Measurements from ENCODE around the gene KCNMA1. TPM values are rescaled to one million over a fixed set of nuclear protein-coding genes. Genes with fewer than 3 reads are reported as not detected.
"Not testable (repeated sequence)": the region's sequence is repeated elsewhere in the genome, so short reads cannot be mapped to it uniquely, and the experiment has no call there.

KCNMA1 gene
- polyA plus RNA-seq, 3 donors: 3.1 to 4.1 (median 3.9) TPM

DNA sequence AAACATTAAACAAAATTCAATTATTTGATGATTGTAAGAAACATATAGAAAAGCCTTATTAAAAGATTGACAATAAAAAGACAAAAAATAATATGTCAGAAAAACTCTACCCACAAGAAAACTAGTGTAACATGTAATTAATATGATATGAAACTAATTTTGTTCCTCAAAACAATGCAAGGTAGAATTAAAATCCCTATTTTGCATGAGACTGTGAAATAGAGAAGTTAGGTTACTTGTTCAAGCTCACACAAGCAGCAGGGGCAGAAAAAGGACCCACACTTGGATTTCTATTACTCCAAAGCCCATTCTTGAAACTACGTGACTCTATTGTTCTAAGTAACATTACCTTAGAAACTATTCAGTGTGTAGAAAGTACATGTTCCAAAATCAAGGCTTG is 96.4 kb downstream of the KCNMA1 start:
- no peak for DNase-seq (ENCODE audit: low read depth in 3 of 3, low spot score in 2 of 3)

DNA sequence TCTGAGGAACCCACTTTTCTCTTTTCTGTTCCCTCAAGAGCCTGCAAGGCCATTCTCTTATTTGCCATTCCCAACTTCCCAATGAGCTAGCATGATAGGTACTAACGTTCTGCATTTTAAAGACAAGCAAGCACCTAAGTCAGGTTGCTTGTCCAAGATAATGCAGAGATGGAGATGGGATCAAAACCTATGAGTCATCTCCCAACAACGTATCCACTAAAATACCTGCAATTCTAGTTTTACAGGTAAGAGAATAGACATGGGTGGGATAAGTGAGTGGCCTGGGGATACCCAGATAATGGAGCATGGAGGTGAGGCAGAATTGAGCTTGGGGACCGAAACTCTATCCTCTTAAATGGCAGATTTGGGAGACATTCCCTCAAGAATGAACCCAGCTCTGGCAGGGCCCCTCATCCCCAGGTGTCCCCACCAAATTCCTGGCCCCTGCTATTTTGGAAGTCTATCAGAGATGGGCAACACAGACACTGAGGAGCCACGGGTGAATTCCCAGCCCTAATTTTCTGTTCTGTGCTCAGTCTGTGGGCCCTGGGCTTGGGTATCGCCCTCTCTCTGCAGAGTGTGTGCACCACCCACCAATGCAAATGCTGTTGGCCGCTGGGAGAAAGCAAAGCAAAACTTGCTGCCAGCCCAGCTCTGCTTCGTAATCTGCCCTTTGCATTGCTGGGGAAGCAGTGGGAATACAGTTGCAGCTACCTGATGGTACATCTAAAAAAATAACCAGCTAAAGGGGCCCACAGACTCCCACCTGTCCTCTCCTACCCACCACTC is 98.3 kb downstream of the KCNMA1 start:
- DNase-seq (ENCODE audit: low read depth in 3 of 3, low spot score in 2 of 3): no peak

DNA sequence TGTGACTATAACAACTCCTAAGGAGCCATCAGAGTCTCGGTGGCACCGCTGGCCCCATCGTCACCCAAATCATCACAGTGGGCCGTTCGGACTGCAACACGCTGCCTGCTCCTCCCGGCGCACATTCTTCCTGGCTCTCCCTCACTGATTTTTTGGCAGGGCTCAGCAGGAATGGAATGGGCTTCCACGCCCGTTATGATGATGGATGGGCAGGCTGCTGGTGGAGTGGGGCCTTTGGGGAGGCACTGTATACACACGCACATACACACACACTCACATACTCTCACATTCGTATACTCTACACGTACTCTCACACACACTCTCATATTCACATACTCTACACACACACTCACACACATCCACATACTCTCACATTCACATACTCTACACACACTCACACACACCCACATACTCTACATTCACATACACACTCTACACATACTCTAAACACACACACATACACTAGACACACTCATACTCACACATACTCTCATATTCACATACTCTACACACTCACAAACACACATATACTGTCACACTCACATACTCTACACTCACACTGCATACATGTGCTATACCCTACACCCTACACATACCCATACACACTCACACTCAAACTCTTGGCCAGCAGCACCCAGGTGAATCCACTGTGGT is 99.8 kb downstream of the KCNMA1 start:
- peak in 1 of 3 donors; percentile 23 for DNase-seq (ENCODE audit: low read depth in 3 of 3, low spot score in 2 of 3)

DNA sequence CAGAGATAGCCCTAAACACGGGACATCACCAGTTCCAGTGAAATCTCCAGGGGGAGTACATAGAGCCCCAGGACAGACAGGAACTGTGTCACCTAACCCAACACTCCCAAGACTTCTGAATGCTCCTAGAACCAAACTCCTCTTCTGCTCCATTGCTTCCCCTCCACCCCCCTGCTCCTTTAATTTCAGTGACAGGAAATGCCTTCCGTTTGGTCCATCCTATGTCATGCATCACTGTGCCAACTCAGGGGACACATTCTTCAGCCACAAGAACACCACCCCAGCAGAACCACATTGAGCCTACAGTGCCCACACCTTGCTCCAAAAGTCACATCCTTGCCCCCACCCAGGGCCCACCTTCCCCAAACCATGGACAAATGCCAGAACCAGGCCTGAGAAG is 100.5 kb downstream of the KCNMA1 start:
- no peak for DNase-seq (ENCODE audit: low read depth in 3 of 3, low spot score in 2 of 3)

DNA sequence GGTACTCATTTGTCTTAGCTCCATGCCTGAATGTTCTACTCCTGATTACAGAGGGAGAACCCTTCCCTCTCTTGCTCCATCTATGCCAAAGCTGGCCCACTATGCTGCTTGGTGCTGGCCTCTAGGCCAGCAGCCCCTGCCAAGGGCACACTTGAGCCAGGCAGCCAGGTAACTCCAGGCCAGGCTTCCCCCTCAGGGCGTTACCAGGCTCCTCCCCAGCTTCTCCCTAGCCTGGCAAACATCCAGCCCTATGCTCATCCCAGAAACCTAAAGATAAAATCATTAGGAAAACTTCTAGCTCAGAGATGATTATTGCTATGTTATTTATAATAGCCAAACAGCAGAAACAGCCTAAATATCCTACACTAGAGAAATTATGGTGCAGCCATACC is 103.7 kb downstream of the KCNMA1 start:
- DNase-seq (ENCODE audit: low read depth in 3 of 3, low spot score in 2 of 3): no peak

DNA sequence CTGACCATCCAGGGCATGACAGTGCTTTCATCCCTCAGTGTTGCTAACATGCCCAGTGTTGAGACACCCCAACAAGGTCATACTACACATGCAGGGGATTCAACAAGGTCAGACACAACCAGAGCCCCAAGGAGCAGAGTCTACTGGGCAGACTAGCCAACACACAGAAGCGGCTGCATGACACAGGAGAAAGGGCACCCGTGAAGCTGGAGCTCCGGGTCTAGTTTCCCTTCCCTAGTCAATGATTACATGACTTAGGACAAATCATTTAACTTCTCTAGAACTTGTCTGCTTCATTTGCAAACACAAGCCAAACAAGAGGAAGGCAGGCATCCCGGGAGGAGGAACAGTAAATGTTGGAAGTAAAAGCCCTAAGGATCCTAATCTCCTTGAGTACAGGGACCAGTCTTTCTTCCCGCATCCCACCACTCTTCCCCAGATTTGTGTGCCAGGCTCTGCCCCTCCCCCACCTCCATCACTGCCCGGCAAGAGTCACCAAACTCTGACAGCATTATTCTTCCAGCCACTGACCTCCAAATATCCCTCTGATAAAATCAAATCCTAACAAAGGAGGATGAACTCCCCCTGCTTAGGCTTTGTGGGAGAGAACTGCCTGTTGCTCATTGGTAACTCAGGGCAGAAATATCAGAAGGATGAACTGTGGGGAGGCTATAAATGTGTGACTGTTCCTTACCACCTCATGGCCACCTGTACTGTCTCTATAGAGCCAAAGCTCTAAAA is 104.3 kb downstream of the KCNMA1 start:
- no peak for DNase-seq (ENCODE audit: low read depth in 3 of 3, low spot score in 2 of 3)

DNA sequence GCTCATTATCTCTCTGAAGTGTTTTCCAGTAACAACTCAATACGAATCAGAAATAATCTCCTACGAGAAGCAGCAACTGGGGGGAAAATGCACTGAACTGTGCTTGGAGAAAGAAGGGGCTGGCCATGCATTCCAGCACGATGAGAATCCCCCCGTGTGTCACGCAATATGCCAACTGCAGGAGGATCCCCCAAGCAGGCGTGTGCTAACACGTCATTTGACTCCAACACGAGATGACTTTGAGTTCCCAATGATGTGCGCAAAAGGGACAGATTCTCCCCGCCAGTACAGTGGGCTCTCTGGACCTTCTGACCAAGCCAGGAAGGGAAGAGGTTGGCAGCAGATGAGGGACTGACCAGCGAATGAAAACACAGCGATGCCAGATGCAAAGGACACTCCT is 105.5 kb downstream of the KCNMA1 start:
- no peak for DNase-seq (ENCODE audit: low read depth in 3 of 3, low spot score in 2 of 3)

DNA sequence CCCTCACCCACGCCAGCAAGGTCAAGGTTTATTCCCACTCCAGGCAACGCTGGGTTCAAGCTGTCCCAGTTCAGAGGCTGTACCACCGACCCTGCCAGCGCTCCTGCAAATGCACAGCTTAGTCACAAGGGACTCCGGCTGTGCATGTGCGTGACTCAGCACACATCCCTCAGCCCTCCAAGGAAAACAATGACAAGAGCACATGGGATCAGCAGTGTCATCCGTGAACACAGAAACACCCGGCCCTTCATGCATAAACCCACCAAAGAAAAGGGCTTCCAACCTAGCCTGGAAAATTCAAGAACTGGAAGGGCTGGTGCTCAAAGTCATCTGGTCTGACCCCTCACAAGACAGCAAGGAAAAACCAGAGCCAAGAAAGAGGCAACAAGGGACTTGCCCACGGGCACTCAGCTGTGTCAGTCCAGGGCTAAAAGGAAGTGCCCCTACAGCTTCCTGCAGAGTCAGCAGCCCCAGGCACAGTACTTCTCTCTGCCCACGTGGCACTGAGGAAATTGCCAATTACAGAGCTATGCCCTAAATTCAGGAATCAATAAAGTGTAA is 106.1 kb downstream of the KCNMA1 start:
- DNase-seq (ENCODE audit: low read depth in 3 of 3, low spot score in 2 of 3): no peak

DNA sequence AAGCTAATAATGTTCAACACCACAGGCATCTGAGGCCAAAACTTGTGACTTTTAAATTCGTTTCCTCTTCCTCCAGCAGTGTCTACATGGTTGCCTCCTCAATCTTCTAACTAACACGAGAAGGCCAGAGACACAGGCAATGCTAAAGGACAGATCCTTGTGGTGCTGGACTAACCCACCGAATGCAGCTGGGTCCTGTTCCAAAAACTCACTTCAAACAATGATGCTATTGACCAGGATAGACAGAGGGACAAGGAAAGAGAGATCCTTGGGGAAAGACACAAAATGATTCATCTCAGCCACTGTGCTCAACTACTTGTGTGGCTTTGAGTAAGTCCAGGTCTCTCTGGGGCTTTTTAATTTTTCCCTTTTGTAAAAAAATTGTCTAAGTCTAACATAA is 107.6 kb downstream of the KCNMA1 start:
- no peak for DNase-seq (ENCODE audit: low read depth in 3 of 3, low spot score in 2 of 3)

DNA sequence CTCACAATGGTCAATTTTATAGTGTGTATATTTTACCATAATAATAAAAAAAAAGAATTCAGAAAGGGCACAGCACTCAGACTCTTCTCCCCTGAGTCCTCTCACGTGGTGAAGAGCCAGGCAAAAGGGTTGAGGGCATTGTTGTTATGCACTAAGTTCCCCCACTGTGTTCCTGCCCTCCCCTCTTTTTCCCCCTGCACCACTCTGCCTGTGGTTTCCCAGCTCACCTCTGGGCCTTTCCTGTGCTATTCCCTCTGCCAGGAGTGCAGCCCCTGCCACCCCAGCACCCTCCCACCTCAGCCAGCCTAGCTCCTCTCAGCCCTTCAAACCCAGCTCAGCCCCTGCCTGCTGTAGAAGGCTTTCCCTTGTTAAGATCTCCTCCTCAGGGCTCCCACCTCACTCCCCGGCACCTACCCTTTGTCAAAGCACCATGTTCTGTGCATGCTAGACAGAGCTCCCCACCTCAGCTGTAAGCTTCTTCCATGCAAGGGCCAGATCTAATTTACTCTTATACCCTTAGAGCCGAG is 108.5 kb downstream of the KCNMA1 start:
- no peak for DNase-seq (ENCODE audit: low read depth in 3 of 3, low spot score in 2 of 3)

DNA sequence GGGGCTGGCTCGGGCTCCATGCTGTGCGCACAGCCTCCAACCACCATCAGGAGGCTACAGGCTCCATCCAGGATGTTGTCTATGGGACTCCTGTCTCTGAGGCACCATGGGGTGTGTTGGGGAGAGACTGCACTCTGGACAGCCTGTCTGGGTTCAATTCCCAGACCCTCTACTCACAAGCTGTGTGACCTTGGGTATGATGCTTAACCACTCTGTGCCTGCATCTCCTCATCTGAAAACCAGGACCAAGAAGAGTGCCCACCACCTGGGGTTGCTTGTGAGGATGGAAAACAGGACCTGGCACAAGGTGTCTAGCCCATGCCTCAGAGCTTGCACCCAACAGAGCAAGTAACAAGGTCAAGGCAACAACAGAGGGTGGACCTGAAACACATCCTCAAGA is 109.8 kb downstream of the KCNMA1 start:
- DNase-seq (ENCODE audit: low read depth in 3 of 3, low spot score in 2 of 3): no peak

DNA sequence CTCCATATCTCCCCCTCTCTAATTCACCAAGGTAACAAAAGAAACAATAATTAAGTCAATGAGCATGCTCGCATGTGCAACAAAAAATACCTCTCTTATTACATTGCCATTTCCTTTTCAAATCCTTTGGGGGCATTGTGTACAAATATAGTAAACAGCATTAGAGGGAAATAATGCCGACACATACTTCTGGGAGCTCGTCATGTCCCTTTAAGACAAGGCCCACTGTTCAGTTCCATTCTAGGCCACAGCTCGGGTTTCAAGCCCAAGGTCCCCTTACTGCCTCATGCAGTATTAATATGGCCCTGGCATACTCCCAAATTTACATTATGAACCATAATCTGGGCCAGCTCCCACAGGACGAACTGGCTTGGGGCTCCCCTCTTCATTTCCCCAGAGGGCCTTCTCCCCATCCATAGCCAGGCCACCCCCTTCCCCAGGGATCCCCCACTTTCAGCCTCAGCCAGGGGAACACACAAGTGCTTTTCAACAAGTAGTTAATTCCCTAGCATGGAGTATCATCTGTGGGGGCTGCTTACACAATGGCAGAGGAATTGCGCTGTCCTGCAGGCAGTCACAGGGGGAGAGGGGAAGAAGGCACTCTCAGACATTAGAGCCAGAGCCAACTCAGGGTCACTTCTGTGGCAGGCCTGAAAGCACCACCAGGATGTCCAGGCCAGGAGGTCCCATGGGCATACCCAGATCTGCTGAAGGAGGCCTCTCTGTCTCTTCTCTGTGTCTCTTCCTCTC is 110.6 kb downstream of the KCNMA1 start:
- DNase-seq (ENCODE audit: low read depth in 3 of 3, low spot score in 2 of 3): no peak

DNA sequence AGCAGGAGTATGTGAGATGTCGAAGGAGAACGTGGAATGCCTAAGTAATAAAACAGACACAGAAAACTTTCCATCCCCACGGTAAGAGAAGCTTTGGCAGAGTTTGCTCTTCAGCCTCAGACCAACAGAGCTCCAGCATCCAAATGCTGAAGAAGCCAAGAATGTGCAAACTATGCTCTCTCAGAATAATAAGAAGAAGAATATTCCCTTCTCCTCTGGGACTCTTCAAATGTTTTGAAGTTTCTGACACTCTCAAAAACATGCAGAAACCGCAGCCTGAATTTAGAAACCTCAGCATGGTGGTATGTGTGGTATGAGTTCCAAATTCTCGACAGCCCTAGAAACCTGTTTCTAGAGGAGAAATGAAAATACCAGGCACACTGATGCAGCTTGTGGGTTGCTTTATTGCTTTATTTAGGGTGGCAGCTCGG is 113.3 kb downstream of the KCNMA1 start:
- DNase-seq (ENCODE audit: low read depth in 3 of 3, low spot score in 2 of 3): no peak

DNA sequence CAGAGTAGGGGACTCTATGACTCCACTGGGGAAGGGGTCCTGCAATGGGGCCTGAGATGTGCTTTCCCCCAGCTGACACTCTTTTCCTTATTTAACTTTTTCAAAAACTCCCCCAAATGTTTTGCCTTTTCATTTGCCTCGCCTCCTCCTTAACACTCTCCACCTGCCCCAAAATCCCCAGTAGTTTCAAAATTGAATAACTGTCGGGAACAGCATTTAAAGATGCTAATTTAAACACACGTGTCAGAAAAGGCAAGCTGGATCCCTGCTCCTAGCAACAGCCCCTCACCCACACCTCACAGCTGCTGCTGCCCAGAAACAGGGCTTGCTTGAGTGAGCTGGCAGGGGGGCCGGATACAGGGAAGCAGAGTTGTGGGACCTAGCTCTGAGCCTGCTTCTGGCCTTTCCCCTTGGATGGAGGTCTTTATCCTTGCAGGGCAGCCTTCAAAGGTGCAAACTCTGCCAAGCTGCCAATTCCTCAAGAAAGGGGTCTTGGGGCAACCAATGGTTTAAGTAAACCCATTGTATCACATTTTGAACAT is 115.3 kb downstream of the KCNMA1 start:
- no peak for DNase-seq (ENCODE audit: low read depth in 3 of 3, low spot score in 2 of 3)

DNA sequence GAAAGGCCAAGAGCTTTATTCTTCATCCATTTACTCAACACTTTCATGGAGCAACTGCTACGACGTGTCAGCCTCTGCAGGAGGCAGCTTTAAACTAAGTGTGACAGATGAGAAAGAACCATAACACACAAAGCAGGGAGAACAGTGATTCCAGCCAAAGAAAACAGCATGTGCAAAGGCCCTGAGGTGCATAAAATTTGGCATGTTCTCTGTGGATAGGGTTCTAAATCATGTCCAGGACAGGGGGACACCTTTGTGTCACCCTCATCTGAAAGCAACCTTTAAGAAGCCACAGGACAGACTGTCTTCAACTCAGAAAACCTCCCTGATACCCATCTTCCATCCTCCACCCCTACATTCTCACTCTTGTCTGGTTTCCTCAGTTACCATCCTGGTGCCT is 116.6 kb downstream of the KCNMA1 start:
- DNase-seq (ENCODE audit: low read depth in 3 of 3, low spot score in 2 of 3): no peak

DNA sequence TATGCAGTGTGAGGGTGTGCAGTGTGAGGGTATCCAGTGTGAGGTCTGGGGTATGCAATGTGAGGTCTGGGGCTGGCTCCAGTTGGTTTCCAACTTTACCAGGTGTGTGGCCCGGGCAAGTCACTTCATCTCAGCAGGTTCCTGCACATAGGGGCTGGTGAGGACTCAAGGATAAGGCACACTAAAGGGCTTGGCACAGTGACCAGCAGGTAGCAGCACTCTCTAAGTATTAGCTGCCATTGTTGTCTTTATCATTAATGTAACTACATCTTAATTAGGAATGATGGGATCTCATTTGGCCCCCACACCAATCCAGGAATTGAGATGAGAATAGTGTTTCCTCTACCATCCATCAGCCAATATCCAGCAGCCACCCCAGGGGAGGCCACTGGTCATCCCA is 117.3 kb downstream of the KCNMA1 start:
- no peak for DNase-seq (ENCODE audit: low read depth in 3 of 3, low spot score in 2 of 3)

DNA sequence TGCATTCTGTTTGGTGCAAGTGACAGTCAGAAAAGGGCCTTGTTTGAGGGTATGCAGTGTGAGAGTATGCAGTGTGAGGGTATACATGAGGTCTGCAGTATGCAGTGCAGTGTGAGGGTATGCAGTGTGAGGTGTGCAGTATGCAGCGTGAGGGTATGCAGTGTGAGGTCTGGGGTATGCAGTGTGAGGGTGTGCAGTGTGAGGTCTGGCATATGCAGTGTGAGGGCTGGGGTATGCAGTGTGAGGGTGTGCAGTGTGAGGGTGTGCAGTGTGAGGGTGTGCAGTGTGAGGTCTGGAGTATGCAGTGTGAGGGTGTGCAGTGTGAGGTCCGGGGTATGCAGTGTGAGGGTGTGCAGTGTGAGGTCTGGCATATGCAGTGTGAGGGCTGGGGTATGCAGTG is 117.8 kb downstream of the KCNMA1 start:
- DNase-seq (ENCODE audit: low read depth in 3 of 3, low spot score in 2 of 3): not testable (repeated sequence)

DNA sequence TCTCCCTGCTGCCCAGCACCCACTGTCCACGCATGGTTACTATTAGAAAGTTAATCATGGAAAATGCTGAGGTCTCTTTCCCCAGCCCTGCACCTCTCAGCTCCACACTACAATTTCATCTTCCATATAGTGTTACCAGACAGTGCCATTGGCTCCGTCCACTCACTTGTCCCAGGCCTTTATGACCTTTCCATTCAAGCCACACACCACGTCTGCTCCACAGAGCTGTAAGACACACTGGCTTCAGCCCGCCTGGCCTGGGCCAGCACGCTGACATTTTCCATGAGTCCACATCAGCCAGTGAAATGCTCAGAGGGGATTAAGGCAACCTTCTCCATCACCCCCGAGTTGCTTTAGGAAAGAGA is 118.7 kb downstream of the KCNMA1 start:
- no peak for DNase-seq (ENCODE audit: low read depth in 3 of 3, low spot score in 2 of 3)

DNA sequence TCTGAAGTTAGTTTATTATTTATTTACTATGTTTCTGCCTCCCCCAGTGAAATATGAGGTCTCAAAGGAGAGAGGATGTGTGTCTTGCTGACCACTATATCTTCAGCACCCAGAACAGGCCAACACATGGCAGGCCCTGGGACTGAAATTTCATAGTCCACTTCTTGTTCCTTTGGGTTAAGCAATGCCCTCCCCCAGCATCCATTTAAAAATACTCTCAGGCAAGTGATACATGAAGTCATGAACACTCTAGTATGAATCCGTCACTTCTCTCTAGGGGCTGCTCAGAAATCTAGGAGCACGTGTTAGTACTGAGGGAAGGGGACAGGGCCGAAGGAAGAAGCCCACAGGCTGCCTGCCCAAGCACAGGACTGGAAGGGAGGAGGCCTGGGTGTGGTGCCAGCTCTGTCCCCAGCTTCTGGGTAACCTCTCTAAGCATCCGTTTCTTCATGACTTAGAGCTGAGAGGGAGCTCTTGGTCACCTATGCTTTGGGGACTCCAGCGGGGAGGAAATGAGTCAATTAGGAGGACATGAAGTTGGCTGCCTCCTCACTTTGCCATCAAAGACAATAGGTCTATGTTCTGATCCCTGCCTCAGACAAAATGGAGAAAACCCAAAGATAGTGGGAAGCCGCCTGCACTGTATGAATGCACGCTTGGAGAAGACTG is 119.2 kb downstream of the KCNMA1 start:
- DNase-seq (ENCODE audit: low read depth in 3 of 3, low spot score in 2 of 3): no peak

DNA sequence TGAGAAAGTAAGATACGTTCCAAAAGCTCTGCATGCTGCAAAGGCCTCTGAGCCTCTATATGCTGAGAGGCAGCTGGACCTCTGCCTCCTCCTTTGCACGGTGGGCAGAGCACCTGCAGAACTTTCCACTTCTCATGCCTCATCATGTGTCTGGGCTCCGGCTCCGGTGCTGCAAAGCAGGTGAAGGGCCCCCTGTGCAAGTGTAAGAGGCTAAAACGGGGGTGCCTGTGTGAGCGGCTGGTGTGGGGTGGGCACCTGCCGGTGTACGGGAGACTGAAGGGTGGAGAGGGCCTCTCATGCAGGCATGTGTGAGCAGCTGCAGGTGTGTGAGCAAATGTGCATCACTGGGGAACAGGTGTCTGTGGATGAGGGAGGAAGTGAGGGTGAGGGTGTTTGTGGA is 121.0 kb downstream of the KCNMA1 start:
- DNase-seq (ENCODE audit: low read depth in 3 of 3, low spot score in 2 of 3): no peak
